GM21619 (cell line): Measurements from ENCODE around the gene SFT2D2.

ENCODE experiments used
- ATAC-seq: cut with Tn5 transposase; IDR thresholded peaks from one replicate; pipeline ENCODE4 v1.9.1; 2021; ENCODE audit not compliant: unreplicated experiment

The SFT2D2 gene

GRCh38 chr1:168263130-168263529 is 37.3 kb downstream of the SFT2D2 start:
- ATAC-seq = no peak

GRCh38 chr1:168264296-168264695 is 38.5 kb downstream of the SFT2D2 start:
- no peak for ATAC-seq

- ATAC-seq = no peak
These were observed 39.8 kb downstream of the SFT2D2 start for GRCh38 chr1:168265596-168265995.

DNA sequence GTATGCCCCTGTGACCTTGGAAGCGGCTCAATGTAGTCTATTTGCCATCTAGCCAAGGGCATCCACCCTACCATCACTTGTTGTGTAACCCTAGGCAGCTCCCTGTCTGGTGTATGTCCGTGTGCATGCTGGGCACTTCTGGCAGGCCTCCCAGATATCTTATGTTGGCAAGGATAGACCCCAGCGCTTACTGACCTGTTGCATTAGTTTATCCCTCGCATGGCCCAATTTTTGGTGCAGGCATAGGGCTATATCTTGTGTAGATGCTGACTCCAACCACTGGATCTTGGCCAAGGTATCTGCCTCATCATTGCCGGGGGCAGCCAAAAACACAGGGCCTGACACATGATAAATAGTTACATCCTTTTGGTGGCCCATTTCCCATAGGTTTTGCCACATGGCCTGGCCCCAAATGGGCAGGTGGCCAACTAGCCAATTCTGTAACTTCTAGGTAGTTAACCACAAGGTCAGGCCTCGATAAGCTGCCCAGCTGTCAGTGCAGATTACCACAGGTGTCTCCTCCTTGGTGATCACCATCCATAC is 40.9 kb downstream of the SFT2D2 start:
- ATAC-seq = no peak

DNA sequence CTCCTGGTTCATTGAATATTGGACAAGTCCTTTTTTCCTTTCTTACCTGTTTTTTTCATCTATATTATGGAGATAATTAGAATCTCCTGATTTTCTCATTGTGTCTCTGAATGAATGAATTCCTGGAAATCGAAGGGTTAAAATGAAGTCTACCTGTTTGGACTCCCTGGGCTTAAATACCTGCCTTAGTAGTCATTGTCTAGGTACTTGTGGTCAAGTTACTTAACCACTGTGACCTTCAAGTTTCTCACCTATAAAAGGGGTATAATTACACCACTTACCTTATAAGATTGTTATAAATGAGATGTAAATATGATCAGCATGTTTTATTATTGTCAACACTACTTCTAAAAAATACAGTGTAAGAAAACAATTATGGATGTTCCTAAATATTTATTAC is 45.8 kb downstream of the SFT2D2 start:
- no peak for ATAC-seq

GRCh38 chr1:168273575-168273974 is 47.8 kb downstream of the SFT2D2 start:
- no peak for ATAC-seq

GRCh38 chr1:168279253-168279652 is 53.4 kb downstream of the SFT2D2 start:
- ATAC-seq = no peak

- no peak for ATAC-seq
These were observed 54.6 kb downstream of the SFT2D2 start, which contains the start of gene TBX19 for GRCh38 chr1:168280296-168280927. Gene TBX19 (plus strand): TSS chr1:168280877. CDS start chr1:168281091, 214 bp downstream.

- ATAC-seq = no peak
These were observed 56.0 kb downstream of the SFT2D2 start for GRCh38 chr1:168281603-168282325.

- ATAC-seq = no peak
These were observed 59.7 kb downstream of the SFT2D2 start for GRCh38 chr1:168285521-168285790.

GRCh38 chr1:168285971-168286927 is 60.4 kb downstream of the SFT2D2 start:
- ATAC-seq = no peak

DNA sequence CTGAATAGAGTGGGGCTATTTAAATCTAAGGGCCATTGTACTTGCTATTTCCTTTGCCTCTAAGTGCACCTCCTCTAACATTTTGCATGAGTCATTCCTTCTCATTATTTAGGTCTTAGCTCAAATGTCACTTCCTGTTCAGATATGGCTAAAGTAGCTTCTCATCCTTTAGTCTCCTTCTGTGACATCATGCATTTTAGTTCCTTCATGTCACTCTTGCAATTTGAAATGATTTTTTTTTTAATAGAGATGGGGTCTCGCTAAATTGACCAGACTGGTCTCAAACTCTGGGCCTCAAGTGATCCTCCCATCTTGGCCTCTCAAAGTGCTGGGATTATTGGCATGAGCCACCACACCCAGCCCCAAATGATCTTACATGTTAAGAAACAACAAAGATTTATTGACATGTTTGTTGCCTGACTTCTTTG is 61.4 kb downstream of the SFT2D2 start:
- ATAC-seq = no peak

DNA sequence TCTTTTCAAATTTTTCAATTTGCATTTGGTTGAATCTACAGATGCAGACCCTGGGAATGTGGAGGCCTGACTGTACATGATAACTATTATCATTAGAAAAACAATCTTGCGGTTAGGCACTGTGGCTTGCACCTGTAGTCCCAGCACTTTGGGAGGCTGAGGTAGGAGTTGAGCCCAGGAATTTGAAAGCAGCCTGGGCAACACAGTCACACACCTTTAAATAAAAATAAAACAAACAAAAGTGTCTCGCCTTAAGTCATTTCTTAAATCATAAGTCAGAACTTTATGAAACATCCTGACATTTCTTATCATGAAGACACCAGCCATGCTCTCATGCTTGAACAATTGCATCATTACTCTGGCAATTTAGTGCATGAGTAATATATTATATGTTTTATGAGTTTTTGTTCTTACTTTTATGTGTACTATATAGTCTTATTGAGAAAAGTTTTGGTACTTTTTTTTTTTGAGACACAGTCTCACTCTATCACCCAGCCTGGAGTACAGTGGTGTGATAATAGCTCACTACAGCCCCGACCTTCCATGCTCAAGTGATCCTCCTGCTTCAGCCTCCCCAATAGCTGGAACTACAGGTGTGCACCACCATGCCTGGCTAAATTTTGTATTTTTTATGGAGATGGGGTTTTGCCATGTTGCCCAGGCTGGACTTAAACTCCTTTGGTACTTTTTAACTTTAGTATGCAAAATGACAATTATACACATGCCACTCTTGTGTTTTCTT is 62.7 kb downstream of the SFT2D2 start:
- no peak for ATAC-seq

GRCh38 chr1:168291222-168291837 is 65.5 kb downstream of the SFT2D2 start:
- no peak for ATAC-seq

GRCh38 chr1:168293356-168293755 is 67.6 kb downstream of the SFT2D2 start:
- ATAC-seq = no peak

- no peak for ATAC-seq
These were observed 69.8 kb downstream of the SFT2D2 start for GRCh38 chr1:168295411-168296114.

DNA sequence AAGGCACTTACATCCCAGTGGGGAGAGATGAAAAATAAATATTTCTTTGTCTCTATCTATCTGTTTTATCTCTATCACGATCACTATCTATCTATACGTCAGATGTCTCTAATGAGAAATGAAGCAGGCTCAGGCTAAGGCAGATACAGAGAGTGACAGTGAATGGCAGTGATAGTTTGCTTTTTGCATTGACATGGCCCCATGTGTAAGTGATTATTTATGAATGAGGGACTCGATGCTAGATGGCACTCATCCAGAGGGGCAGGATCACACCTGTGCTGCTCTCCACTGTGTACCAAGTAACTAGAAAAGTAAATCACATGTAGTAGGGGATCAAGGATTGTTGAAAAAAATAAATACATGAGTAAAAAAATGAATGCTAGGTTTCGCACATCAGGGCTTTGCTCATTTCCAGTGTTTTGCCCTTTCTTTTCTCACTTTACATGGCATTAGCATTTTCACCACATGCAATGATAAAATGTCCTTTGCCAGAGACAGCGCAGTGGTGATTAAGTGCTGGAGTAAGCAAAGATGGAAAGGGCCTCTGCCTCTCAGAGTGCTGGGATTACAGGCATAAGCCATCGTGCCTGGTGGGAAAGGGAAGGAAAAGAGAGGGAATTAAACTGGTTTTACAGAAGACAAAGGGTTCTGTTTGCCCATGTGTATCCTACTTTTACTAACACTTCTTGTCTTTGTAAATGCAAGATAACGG is 71.4 kb downstream of the SFT2D2 start:
- ATAC-seq = no peak

GRCh38 chr1:168298446-168298845 is 72.6 kb downstream of the SFT2D2 start:
- no peak for ATAC-seq

DNA sequence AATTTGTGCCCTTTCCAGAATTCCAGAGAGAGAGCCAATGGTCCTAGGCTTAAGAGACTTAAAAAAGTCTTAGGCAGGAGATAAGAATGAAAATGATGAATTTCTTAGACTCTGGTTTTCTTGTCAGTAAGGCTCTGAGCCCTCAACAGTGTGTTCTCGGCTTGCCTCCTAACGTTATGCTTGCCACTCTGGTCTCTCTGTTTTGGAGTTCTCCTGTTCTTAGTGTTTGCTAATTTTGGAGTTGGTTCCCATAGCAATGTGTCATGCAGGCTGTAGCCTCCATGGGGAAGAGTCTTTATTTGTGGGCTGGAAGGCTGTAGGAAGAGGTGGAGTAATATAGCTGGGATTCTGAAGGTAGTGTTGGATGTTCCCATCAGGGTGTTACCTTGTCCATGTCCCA is 74.8 kb downstream of the SFT2D2 start:
- ATAC-seq = no peak
